ENCODE data around the gene NEUROD2.

Gene NEUROD2

GRCh38 chr17:39578272-39578671 is 29.4 kb downstream of the NEUROD2 start:
- no peak for FAIRE-seq

DNA sequence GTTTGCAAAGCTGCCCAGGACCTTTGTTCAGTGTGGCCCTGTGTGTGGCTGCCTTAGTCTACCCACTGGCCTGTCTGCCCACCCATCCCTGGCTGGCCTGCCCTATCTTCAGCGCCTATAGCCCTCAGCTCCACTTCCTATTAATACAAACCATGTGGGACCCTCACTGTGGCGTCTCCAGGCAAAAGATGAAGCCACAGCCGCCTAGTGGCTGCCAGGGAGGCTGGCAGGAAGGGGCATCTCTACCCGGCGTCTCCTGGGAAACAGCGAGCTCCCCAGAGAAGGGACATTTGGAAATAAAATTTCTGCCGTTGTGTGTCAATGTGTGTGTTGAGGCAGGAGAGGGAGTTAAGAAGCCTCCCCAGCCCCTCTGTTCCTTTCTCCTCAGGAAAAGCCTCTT is 31.5 kb downstream of the NEUROD2 start:
- FAIRE-seq: no peak

DNA sequence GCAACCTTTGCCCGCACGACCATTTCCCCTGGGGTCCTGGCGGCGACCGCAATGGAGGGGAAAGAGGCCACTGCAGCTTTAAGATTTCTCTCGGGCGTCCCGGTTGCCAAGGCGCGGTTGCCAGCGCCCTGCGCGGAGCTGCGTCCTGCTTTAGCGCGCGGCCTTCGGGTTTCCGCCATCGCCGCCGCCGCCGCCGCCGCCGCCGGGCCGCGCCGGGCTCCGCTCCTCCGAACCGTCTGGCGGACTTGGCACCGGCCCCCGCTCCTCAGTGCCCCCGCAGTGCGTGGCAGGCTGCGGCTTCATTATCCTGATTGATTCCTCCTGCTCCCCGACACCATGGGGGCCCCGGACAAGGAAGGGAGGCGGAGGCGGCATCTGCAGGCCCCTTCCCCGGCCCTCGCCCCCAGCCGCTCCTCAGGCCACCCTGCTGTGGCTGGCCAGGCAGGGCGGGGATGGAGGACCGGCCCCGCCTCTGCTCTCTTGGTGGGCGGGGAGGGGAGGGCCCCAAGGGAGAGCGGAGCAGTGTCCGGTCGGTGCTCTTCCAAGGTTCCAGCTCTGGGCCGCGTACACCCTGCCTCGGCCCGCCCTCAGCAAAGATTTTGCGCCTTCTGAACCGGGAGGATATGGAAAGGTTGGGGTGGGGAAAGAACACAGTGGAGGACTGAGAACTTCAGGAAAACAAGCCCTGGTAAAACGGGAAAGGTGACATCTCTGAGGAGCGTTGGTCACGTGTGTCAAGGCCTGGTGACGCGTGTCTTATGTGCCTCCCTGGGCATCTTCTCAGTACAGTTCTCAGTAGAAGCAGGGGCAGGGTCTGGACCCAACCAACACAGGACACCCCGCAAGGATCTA is 34.0 kb downstream of the NEUROD2 start:
- no peak for FAIRE-seq

GRCh38 chr17:39572121-39572520 is 35.6 kb downstream of the NEUROD2 start:
- no peak for FAIRE-seq

- no peak for FAIRE-seq
Measured at GRCh38 chr17:39569126-39569525, 38.6 kb downstream of the NEUROD2 start.

DNA sequence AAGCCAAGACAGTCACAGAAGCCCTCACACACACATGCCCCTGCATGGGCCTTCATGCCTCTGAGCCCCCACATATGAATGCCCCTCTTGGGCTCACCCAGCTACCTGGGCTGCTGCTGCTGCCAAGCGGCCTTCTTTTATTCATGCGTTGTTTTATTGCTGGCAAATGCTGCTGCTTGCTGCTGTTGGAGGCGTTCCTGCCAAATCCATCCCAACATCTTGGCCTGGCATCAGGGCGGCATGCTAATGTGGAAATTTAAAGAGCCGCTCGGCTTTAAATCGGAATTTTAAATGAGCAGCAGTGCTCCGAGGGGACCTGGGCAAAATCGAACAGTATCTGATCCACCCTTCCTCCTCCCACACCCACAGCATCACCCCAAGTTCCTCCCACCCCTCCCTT is 39.0 kb downstream of the NEUROD2 start:
- FAIRE-seq: no peak

- no peak for FAIRE-seq
Measured at GRCh38 chr17:39566094-39566850, 41.4 kb downstream of the NEUROD2 start.

- no peak for FAIRE-seq
Measured at GRCh38 chr17:39564211-39564848, 43.4 kb downstream of the NEUROD2 start.

DNA sequence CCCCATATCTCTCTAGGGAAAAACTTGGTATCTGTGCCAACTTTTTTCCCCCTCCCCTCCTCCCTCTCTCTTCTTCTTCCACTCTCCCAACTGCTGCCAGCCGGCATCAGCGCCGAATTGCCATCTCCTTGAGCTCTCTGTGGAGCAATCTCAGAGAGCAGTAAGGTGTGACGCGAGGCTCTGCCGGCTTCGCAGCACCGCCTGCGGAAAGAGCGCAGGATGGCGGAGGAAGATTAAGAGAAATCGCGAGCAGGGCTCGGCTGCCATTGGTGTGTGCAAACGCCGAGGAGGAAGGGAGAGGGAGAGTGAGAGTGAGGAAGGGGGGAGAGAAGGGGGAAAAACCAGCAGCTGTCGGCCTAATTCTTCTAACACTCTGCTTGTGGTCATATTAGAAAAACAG is 44.2 kb downstream of the NEUROD2 start:
- no peak for FAIRE-seq

GRCh38 chr17:39562976-39563375 is 44.7 kb downstream of the NEUROD2 start:
- no peak for FAIRE-seq

GRCh38 chr17:39562395-39562794 is 45.3 kb downstream of the NEUROD2 start:
- FAIRE-seq: no peak

DNA sequence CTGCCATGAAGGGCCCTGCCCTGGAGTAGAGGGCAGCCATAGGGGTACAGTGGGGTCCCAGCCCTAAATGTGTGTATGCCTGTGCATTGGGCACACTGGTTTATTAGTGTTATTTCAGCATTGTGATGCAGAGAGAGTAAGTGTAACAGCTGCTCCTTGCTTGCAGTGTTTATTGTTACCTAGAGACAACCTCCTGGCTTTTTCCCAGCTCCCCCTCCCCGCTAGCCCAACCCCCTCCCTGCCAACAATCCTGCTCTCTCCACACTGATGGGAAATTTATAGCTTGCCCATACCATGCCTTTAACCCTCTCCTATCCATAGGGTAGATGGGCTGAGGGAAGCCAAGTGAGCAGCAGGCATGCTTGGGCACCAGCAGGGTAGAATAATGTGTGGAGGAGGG is 51.3 kb downstream of the NEUROD2 start:
- no peak for FAIRE-seq

DNA sequence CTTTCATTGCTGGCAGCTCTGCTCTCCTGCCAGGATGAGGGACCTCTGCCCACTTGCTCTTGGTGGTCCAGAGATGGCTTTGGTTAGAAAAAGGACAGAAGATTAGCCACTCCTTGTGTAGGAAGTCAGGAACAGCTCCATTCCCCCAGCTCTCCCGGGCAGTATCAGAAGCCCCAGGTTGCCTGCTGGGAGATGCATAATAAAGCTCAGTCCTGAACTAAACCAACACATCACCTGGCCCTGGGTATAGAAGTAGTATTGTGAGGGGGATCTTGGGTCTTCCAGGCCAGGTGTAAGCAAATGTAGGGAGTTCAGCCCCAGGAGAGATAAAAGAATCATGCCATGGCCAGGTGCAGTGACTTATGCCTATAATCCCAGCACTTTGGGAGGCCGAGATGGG is 52.4 kb downstream of the NEUROD2 start:
- FAIRE-seq: no peak
